Measurements from ENCODE around the gene FILIP1L. TPM values are rescaled to one million over a fixed set of nuclear protein-coding genes. Genes with fewer than 3 reads are reported as not detected.

The FILIP1L gene
- total RNA-seq, 1 donor from 2014 or later = 47.0 TPM

DNA sequence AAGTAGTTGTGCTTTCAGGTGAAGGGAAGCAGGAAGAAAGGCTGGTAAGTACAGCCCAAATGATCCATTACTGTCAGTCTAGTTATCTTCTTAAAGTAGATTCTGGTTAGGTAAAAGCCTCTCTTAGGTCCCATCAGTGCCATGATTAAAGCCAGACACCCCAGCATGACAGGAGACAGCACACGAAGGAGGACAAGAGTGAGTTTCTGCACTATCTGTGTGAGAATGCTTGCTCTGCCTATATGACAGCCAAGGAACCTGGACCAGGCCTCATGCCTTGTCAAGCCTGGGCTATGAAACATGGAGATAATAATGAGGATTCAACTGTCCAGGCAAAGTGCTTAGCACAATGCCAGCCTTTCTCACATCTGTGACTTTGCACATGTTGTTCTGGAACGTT, 13.5 kb upstream of the FILIP1L start:
- no peak overlapping the region for H3K4me3 Mint-ChIP-seq (ENCODE audit: unreplicated experiment)

GRCh38 chr3:100125161-100125938, 11.0 kb upstream of the FILIP1L start:
- Mint-ChIP-seq H3K27ac (ENCODE audit: unreplicated experiment) (peak overlapping the region; percentile 44), H3K4me1 (ENCODE audit: unreplicated experiment) (peaks cover 23% of the 10 kb centered on the region), H3K4me3 (ENCODE audit: unreplicated experiment) (no peak overlapping the region), H3K9me3 (ENCODE audit: unreplicated experiment) (no peaks in the 10 kb centered on the region), H3K36me3 (ENCODE audit: unreplicated experiment) (no peaks in the 10 kb centered on the region), H3K27me3 (ENCODE audit: unreplicated experiment) (no peaks in the 10 kb centered on the region)
- no peak for DNase-seq (ENCODE audit: extremely low spot score, unreplicated experiment)
- TF ChIP-seq CTCF (IDR thresholded peaks at IDR 0.05) = no peak

More for the DNA sequence above, 13.5 kb upstream of the FILIP1L start:
- Mint-ChIP-seq H3K36me3 (ENCODE audit: unreplicated experiment) (no peaks in the 10 kb centered on the region), H3K9me3 (ENCODE audit: unreplicated experiment) (no peaks in the 10 kb centered on the region), H3K27me3 (ENCODE audit: unreplicated experiment) (no peaks in the 10 kb centered on the region), H3K27ac (ENCODE audit: unreplicated experiment) (no peak overlapping the region), H3K4me1 (ENCODE audit: unreplicated experiment) (peaks cover 23% of the 10 kb centered on the region)
- no peak for DNase-seq (ENCODE audit: extremely low spot score, unreplicated experiment)
- TF ChIP-seq CTCF (IDR thresholded peaks at IDR 0.05) = no peak

- no peak for DNase-seq (ENCODE audit: extremely low spot score, unreplicated experiment)
- TF ChIP-seq CTCF (IDR thresholded peaks at IDR 0.05) = no peak
- peaks cover 25% of the 10 kb centered on the region for H3K4me1 Mint-ChIP-seq (ENCODE audit: unreplicated experiment)
- H3K27me3 Mint-ChIP-seq (ENCODE audit: unreplicated experiment) = no peaks in the 10 kb centered on the region
- no peak overlapping the region for H3K27ac Mint-ChIP-seq (ENCODE audit: unreplicated experiment)
- no peaks in the 10 kb centered on the region for H3K36me3 Mint-ChIP-seq (ENCODE audit: unreplicated experiment)
- no peaks in the 10 kb centered on the region for H3K9me3 Mint-ChIP-seq (ENCODE audit: unreplicated experiment)
- H3K4me3 Mint-ChIP-seq (ENCODE audit: unreplicated experiment) = no peak overlapping the region
Observed at GRCh38 chr3:100124201-100124761, 10.0 kb upstream of the FILIP1L start.

GRCh38 chr3:100123112-100123511, 8.8 kb upstream of the FILIP1L start:
- H3K4me3 Mint-ChIP-seq (ENCODE audit: unreplicated experiment) = no peak overlapping the region
- H3K9me3 Mint-ChIP-seq (ENCODE audit: unreplicated experiment) = no peaks in the 10 kb centered on the region
- TF ChIP-seq CTCF (IDR thresholded peaks at IDR 0.05) = no peak
- no peaks in the 10 kb centered on the region for H3K36me3 Mint-ChIP-seq (ENCODE audit: unreplicated experiment)
- no peak for DNase-seq (ENCODE audit: extremely low spot score, unreplicated experiment)
- H3K27me3 Mint-ChIP-seq (ENCODE audit: unreplicated experiment) = no peaks in the 10 kb centered on the region
- H3K27ac Mint-ChIP-seq (ENCODE audit: unreplicated experiment) = no peak overlapping the region
- peaks cover 28% of the 10 kb centered on the region for H3K4me1 Mint-ChIP-seq (ENCODE audit: unreplicated experiment)

DNA sequence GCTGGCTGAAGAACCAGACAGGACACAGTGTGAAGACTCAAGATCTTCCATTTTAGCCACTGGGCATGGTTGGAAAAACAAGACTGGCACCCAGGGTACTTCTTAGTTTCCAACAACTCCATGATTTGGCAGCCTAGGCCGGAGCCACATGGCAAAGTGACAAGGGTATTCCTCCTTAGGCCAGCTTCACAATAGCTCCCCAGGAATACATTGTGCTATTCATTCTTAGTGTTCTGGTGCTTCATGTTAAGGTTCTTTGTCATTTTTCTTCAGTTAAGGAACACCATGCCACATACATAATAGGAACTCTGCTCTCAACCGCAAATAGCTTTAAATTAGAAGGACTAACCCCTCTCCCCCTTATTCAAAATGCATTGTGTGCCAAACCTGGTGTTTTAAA, 8.0 kb upstream of the FILIP1L start:
- no peaks in the 10 kb centered on the region for H3K27me3 Mint-ChIP-seq (ENCODE audit: unreplicated experiment)
- no peaks in the 10 kb centered on the region for H3K36me3 Mint-ChIP-seq (ENCODE audit: unreplicated experiment)
- DNase-seq (ENCODE audit: extremely low spot score, unreplicated experiment) = no peak
- no peaks in the 10 kb centered on the region for H3K9me3 Mint-ChIP-seq (ENCODE audit: unreplicated experiment)
- no peak overlapping the region for H3K4me3 Mint-ChIP-seq (ENCODE audit: unreplicated experiment)
- no peak for TF ChIP-seq CTCF (IDR thresholded peaks at IDR 0.05)
- no peak overlapping the region for H3K27ac Mint-ChIP-seq (ENCODE audit: unreplicated experiment)
- H3K4me1 Mint-ChIP-seq (ENCODE audit: unreplicated experiment) = peaks cover 28% of the 10 kb centered on the region
